Activated CD8-positive, alpha-beta memory T cell treated with anti-CD3 and anti-CD28 coated beads for 24 hours (primary cell): ENCODE measurements around the gene RAI1.
"Not testable (repeated sequence)": the region's sequence is repeated elsewhere in the genome, so short reads cannot be mapped to it uniquely, and the experiment has no call there.

Experiments used
- DNase-seq: peaks from one replicate; pipeline ENCODE4 v3.0.0-alpha.2; 2020

RAI1 gene, protein sequence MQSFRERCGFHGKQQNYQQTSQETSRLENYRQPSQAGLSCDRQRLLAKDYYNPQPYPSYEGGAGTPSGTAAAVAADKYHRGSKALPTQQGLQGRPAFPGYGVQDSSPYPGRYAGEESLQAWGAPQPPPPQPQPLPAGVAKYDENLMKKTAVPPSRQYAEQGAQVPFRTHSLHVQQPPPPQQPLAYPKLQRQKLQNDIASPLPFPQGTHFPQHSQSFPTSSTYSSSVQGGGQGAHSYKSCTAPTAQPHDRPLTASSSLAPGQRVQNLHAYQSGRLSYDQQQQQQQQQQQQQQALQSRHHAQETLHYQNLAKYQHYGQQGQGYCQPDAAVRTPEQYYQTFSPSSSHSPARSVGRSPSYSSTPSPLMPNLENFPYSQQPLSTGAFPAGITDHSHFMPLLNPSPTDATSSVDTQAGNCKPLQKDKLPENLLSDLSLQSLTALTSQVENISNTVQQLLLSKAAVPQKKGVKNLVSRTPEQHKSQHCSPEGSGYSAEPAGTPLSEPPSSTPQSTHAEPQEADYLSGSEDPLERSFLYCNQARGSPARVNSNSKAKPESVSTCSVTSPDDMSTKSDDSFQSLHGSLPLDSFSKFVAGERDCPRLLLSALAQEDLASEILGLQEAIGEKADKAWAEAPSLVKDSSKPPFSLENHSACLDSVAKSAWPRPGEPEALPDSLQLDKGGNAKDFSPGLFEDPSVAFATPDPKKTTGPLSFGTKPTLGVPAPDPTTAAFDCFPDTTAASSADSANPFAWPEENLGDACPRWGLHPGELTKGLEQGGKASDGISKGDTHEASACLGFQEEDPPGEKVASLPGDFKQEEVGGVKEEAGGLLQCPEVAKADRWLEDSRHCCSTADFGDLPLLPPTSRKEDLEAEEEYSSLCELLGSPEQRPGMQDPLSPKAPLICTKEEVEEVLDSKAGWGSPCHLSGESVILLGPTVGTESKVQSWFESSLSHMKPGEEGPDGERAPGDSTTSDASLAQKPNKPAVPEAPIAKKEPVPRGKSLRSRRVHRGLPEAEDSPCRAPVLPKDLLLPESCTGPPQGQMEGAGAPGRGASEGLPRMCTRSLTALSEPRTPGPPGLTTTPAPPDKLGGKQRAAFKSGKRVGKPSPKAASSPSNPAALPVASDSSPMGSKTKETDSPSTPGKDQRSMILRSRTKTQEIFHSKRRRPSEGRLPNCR (N-terminal part only)

DNA sequence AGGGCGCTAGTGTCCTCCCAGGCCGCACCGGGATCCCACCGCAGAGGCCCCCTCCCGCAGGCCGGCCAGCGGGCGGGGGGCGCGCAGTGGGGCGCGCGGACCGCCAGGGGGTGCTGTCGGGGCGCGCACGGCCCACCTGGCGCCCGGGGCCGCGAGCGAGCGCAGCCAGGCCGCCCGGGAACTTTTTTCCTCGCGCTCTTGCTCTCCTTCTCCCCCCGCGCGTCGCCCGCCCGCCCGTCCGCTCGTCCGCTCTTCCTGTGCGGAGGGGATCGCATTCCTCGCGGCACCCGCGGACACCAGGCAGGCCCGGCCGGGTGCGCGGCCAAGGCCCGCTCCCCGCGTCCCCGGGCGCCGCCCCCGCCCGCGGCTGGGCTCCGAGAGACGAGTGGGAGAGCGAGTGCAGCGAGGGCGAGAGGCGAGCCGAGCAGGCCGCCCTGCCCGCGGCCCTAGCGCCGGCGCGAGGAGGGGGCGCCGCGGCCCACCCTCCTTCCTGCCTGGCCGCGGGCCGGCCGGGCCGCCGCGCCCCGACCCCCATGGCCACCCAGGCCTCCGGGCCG is at the start of gene RAI1:
Gene RAI1, plus strand, starts transcription at position 272 of the 557 bp plus-strand sequence. CDS start 111,491 bp downstream, outside the sequence.
- peak; percentile 90 for DNase-seq

DNA sequence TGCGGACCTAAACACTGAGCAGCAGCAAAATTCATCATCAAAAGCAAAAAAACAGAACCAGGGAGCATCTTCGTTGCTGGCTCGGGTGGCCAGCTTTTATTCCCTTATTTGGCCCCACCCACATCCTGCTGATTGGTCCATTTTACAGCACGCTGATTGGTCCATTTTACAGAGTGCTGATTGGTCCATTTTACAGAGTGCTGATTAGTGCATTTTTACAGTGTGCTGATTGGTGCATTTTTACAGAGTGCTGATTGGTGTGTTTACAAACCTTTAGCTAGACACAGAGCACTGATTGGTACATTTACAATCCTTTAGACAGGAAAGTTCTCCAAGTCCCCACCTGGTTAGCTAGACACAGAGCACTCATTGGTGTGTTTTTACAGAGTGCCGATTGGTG is 48.6 kb upstream of the RAI1 start:
- DNase-seq: not testable (repeated sequence)

DNA sequence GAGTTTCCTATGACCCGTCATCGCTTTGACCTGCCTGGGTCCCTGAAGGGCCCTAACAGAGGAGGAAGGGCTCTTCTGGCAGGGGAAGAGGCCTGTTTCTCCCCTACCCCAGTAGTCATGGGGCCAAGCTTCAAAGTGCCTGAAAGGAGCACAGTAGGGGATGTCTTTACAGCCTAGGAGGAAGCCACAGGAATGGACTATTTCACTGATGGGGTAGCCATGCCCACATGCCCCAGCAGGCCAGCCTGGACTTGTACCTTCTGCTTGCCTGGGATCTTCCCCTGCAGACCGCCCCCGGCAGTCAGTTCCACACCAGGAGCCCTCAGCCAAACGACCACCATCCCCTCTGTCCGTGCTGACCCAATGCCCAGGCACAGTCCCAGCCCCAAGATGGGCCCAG is 47.9 kb upstream of the RAI1 start:
- DNase-seq: no peak

DNA sequence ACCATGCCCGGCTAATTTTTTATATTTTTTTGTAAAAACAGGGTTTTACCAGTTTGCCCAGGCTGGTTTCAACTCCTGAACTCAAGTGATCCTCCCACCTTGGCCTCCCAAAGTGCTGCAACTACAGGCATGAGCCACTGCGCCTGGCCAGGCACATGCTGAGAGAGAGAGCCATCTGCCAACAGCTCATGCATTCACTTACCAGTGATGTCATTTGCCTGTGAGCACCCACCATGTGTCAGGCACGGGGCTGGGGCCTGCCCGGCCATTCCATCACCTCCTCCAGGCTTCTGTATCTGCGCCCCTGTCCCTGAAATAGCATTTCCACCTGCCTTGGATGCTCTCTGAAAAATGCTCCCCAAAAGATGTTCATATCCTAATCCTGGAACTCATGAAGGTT is 46.1 kb upstream of the RAI1 start:
- DNase-seq: no peak

DNA sequence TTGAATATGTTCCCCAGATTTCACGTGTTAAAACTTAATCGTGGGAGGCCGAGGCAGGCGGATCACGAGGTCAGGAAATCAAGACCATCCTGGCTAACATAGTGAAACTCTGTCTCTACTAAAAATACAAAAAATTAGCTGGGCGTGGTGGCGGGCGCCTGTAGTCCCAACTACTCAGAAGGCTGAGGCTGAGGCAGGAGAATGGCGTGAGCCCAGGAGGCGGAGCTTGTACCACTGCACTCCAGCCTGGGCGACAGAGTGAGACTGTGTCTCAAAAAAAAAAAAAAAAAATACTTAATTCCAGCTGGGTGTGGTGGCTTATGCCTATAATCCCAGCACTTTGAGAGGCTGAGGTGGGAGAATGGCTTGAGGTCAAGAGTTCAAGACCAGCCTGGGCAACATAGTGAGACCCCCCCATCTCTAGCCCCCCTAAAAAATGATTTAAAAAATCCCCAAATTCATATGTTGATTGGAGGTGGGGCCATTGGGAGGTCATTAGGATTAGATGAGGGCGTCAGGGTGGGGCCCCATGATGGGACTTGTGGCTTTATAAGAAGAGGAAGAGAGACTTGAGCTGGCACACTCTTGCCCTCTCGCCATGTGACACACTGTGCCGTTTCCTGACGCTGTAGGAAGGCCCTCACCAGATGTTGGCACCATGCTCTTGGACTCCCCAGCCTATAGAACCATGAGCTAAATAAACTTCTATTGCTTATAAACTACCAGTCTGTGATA is 45.6 kb upstream of the RAI1 start:
- not testable (repeated sequence) for DNase-seq

DNA sequence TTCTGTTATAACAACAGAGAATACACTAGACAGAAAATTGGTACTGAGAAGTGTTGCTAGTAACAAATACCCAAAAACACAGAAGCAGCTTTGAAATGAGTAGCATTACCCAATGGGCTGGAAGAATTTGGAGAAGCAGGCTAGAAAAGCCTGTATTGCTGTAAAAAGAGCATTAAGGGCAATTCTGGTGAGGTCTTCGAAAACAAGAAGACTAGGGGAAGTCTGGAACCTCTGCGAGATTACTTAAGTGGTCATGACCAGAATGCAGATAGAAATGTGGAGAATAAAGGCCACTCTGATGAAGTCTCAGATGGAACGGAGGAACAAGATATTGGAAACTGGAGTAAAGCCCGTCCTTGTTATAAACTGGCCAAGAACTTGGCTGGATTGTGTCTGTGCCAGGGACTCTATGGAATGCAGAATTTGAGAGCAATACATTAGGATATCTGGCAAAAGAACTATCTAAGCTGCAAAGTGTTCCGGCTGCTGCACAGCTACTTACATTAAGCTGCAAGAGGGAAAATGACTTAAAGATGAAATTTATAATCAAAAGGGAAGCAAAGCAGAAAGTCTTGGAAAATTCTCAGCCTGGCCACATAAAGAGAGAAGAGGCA is 44.9 kb upstream of the RAI1 start:
- no peak for DNase-seq

DNA sequence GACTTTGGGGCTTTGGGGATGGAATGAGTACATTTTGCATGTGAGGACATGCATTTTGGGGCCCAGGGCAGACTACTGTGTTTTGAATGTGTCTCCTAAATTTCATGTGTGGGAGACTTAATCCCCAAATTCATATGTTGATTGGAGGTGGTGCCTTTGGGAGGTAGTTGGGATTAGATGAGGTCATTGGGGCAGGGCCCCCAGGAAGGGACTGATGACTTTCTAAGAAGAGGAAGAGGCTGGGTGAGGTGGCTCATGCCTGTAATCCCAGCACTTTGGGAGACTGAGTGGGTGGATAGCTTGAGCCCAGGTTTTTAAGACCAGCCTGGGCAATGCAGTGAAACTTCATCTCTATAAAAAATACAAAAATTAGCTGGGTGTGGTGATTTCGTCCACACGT is 42.8 kb upstream of the RAI1 start:
- DNase-seq: no peak

DNA sequence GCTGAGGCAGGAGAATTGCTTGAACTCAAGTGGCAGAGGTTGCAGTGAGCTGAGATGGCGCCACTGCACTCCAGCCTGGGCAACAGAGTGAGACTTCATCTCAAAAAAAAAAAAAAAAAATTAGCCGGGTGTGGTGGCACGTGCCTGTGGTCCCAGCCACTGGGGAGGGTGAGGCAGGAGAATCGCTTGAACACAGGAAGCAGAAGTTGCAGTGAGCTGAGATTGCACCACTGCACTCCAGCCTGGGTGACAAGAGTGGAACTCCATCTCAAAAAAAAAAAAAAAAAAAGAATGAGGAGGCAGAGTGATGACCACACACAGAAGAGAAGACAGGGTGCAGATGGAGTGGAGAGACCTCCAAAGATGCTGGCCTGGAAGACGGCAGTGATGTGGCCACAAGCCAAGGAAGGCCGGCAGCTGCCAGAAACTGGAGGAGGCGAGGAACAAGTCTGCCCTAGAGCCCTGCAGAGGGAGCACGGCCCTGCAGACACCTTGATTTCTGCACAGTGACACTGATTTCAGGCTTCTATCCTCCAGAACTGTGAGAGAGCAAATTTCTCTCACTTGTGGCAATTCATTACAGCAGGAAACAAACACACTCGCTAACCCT is 41.5 kb upstream of the RAI1 start:
- DNase-seq: not testable (repeated sequence)

DNA sequence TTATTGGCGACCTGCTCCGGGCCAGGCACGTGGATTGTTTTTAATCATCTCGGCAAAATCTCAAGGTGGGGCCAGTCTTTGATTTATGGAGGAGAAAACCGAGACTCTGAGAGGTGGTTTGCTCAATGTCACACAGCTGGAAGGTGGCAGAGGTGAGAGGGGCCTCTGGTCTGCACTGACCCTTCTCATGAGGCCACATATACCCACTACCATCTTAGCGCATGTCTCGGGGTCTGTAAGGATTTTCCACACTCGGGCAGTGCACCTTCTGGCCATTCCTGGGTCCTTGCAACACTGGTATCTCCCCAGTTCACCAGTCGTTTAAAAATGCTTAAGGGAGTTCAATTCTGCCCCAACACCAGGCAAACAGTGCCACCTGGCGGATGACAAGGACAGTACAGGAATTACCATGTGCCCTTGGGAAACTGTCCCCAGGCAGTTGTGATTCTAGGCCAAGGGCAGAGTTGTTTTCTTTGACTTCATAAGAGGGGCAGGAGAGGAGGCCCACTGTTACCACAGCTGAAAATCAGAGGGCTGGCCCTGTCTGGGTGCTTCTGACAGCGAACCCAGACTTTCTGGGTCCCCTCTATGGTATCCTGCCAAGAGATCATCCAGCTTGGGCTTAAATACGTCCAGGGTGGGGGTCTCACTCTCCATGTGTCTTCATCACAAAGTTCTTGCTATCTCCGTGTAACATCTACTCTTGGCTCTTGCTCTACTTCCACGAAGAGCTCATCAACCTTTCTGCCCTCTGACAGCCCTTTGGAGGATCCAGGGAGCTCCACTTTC is 39.4 kb upstream of the RAI1 start:
- peak; percentile 94 for DNase-seq

DNA sequence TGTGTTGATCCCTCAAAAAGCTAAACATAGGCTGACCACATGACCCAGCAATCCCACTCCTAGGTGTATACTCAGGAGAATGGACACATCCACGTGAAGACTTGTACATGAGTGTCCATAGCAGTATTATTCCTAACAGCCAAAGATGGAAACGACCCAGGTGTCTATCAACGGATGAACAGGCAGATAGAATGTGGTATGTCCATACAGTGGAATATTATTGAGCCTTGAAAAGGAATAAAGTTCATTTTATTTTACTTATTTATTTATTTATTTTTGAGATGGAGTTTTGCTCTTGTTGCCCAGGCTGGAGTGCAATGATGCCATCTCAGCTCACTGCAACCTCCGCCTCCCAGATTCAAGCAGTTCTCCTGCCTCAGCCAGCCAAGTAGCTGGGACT is 36.1 kb upstream of the RAI1 start:
- DNase-seq: not testable (repeated sequence)

DNA sequence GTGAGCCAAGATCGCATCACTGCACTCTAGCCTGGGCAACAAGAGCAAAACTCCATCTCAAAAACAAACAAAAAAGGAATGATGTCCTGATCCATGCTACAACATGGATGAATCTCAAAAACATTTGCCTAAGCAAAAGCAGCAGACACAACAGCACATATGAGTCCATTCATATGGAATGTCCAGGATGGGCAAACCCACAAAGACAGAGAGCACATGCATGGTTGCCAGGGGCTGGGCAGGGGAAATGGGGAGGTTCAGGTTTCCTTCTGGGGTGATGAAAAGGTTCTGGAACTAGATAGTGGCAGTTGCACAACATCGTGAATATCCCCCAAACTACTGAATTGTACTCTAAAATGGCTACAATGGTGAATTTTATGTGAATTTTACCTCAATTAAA is 35.3 kb upstream of the RAI1 start:
- DNase-seq: no peak

DNA sequence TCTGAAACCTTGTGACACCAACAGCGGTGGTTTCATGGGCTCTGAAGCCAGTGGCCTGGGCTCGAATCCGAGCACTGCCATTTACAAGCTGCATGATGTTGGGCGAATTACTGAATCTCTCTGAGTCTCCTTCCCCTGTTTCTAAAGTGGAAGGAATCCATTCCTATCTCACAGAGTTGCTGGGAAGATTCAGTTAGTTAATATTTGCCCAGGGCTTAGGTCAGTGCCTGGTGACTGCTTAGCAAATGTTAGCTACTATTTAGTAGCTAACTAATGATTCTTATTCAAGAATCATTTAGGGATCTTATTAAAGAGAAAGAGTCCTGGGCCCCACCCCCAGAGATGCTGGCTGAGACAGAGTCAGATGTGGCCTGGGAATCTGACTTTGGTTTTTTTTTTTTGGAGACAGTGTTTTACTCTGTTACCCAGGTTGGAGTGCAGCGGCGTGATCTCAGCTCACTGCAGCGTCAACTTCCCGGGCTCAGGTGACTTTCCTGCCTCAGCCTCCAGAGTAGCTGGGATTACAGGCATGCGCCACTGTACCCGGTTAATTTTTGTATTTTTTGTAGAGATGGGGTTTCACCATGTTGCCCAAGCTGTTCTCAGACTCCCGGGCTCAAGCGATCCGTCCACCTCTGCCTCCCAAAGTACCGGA is 33.6 kb upstream of the RAI1 start:
- no peak for DNase-seq

DNA sequence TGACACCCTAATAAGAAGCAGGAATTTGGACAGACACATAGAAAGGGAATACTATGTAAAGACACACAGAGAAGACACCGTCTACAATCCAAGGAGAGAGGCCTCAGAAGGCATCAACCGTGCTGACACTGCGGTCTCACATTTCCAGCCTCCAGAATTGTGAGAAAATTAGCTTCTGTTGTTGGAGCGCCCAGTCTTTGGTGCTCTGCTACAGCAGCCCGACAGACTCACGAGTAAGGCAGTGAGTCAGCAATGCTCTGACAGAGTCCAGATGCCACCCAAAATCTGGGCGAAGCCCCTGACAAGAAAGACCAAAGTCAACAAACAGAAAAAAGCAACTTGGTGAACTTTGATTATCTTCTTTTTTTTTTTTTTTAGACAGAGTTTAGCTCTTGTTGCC is 32.5 kb upstream of the RAI1 start:
- no peak for DNase-seq

DNA sequence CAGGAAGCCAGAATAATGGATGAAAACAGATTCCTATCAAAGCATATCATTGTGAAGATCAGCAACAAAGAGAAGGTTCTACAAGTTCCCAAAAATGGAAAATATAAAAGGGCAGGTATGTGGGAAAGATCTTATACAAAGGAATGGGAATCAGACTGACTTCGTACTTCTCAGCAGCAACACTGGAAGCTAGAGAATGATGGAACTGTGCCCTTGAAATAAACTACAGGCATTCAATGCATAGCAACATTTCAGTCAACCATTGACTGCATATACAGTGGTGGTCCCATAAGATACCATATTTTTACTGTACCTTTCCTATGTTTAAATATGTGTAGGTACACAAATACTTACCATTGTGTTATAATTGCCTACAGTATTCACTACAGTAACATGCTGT is 30.3 kb upstream of the RAI1 start:
- no peak for DNase-seq

DNA sequence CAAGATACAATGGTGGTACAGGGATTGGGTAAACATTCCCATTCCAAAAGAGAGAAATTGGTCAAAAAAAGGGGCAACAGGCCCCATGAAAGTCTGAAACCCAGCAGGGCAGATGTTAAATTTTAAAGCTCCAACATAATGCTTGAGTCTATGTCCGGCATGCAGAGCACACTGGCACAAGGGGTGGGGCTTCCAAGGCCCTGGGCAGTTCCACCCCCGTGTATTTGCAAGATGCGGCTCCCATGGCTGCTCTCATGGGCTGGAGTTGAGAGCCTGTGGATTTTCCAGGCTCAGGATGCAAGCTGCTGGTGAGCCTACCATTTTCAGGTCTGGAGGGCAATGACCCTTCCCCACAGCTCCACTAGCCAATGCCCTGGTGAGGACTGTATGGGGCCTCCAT is 27.9 kb upstream of the RAI1 start:
- no peak for DNase-seq

DNA sequence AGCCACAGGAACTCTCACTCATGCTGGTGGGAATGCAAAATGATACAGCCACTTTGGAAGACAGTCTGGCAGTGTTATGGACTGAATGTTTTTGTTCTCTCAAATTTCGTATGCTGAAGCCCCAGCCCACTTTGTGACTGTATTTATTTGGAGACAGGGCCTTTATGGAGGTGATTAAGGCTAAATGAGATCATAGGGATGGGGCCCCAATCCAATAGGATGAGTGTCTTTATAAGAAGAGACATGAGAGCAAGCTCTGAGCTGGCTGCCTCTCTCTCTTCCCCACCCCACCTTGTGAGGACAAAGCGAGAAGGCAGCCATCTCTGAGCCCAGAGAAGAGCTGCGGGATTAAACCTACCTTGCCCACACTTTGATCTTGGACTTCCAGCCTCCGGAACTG is 21.9 kb upstream of the RAI1 start:
- no peak for DNase-seq

DNA sequence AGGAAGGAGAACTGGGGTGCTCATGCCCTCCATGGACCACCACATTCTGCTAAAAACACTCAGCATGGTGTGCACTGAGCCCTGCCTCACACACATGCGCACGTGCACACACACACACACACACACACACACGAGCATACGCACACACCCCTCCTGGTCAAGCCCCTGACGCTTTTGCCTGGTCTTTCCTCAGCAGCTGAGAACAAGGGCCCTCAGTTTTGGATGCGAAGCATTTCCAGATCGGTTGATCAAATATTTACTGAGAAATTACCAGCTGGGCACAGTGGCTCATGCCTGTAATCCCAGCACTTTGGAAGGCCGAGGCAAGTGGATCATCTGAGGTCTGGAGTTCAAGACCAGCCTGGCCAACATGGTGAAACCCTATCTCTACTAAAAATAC is 20.1 kb upstream of the RAI1 start:
- DNase-seq: no peak

DNA sequence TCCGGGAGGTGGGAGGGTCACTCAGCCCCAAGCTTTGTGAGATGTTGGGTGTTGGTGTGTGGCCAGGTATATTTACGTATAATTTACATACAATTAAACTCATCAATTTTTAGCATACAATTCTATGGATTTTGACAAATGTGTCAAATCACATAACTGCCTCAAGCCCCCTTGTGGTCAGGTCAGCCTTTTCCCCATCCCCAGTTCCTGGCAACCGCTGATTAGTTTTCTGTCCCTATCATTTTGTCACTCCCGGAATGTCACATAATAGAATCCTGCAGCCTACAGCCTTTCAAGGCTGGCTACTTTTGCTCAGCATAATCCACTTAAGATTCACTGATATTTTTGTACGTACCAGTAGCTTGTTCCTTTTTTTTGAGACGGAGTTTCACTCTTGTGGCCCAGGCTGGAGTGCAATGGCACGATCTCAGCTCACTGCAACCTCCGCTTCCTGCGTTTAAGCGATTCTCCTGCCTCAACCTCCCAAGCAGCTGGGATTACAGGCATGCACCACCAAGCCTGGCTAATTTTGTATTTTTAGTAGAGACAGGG is 19.3 kb upstream of the RAI1 start:
- no peak for DNase-seq

DNA sequence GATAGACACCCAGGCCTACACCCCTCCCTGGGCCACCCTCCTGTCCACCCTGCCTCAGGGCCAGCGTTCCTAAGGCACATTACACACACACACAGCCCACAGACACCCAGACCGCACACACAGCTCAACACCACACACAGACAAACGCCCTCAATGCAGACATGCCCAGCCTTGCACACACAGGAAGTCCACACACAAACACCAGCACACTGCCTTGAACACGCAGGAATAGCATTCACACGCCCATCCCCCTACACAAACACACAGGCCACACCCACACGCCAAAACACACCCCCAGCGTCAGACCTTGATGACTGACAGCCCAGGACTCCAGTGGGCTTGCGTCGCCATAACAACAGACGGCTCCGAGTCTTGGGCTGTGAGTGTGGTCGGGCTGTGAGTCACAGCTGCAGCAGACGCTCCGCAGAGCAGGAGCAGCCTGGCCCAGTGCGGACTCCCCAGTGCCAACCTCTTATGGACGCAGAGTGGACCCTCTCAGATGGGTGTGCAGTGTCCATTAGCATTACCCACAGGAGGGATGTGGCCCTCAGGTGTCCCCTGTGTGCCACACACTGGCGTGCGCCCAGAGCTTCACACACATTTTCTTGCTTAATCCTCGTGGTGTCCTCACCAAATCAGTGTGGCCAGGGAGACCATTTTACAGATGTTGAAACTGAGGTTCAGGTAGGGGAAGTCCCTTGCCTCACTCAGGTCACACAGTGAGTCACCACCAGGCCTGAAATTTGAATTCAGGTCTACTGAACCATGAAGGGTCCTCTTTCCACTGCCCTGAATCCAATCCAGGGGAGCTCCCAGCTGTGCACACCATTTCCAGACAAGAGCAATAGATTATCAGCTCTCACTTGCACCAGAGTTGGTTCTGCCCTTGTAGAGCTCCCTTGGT is 17.8 kb upstream of the RAI1 start:
- peak; percentile 86 for DNase-seq
